OCI-LY3 (cell line): ENCODE data around the gene TPBGL.

Source experiments
- EZH2phosphoT487 ChIP-seq: fragments of 200-600 bp; shearing (Covaris generic); IDR thresholded peaks from 2 replicates; pipeline ENCODE4 v1.6.1; 2018; ENCODE audit warnings: antibody characterized with exemption, mixed run types, low read depth
- TF ChIP-seq, protein P1 (sequence below): fragments of 200-600, 300-600 bp; sonication (generic); IDR thresholded peaks from 2 replicates; pipeline ENCODE4 v1.5.1; 2014; ENCODE audit warnings: antibody characterized with exemption, low read length, low read depth

DNA sequence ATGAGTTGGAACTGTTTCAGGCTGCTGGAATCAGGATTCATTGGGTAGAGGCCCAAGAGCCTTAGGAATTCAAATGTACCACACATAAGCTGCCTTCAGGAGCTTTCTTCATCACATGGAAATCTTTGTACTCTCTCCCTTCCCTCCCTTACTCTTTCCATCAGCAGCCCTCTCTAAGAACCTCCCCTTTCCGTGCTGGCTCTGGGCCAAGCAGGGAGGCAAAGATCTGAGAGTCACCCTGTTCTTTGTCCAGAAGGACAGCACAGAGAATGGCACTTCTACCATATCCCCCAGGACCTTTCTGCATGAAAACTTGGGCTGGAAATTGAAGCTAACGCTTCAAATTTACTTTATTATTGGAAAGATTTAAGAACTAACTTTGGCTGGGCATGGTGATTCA is 20.7 kb upstream of the TPBGL start:
- no peak for TF ChIP-seq EZH2phosphoT487
- TF ChIP-seq, protein P1, sequence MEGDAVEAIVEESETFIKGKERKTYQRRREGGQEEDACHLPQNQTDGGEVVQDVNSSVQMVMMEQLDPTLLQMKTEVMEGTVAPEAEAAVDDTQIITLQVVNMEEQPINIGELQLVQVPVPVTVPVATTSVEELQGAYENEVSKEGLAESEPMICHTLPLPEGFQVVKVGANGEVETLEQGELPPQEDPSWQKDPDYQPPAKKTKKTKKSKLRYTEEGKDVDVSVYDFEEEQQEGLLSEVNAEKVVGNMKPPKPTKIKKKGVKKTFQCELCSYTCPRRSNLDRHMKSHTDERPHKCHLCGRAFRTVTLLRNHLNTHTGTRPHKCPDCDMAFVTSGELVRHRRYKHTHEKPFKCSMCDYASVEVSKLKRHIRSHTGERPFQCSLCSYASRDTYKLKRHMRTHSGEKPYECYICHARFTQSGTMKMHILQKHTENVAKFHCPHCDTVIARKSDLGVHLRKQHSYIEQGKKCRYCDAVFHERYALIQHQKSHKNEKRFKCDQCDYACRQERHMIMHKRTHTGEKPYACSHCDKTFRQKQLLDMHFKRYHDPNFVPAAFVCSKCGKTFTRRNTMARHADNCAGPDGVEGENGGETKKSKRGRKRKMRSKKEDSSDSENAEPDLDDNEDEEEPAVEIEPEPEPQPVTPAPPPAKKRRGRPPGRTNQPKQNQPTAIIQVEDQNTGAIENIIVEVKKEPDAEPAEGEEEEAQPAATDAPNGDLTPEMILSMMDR = no peak
